ENCODE measurements around the gene MTURN. TPM values are rescaled to one million over a fixed set of nuclear protein-coding genes. Genes with fewer than 3 reads are reported as not detected.

Gene MTURN
- total and polyA plus RNA-seq, 12 donors: 4.6 to 15.6 (median 7.6) TPM

- no peak for DNase-seq
- no peaks in the 10 kb centered on the region for H3K27me3 ChIP-seq
- no peaks in the 10 kb centered on the region for H3K9me3 ChIP-seq (replicated peaks in 1 of 3)
- 77 to 94% (median 89%) methylated on average over 13 of the region's 13 CpGs for WGBS, 4 donors
- H3K4me1 ChIP-seq (replicated peaks in 1 of 2): no peaks in the 10 kb centered on the region
- no peak overlapping the region for H3K4me3 ChIP-seq
- no peak overlapping the region for H3K27ac ChIP-seq
- intact Hi-C loops (cut with DNase I): no loop called here
- TF ChIP-seq CTCF (IDR thresholded peaks at IDR 0.05): no peak
- no peaks in the 10 kb centered on the region for H3K36me3 ChIP-seq (replicated peaks in 1 of 2)
Observed at GRCh38 chr7:30146127-30146612, 11.4 kb downstream of the MTURN start.

DNA sequence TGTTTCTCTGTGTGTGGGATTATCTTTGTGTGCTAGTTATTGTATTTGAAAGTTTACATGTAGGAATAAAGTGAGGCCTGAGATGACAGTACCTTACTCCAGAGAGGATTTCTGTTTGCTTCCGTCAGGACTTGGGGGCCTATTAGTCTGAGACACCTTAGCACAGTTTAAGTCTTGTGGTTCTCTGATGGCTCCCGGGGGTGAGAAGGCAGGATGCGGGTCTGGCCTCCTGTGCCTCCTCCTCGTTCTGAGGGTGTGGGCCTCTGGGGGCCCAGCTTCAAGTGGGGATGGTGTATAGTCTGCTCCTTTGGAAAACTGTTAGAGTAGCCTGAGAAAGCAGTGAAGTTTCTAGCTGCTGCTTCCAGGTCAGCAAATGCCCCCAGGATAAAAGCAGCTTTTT is 12.4 kb downstream of the MTURN start:
- no peaks in the 10 kb centered on the region for H3K4me1 ChIP-seq (replicated peaks in 1 of 2)
- H3K9me3 ChIP-seq (replicated peaks in 1 of 3): no peaks in the 10 kb centered on the region
- no peak for DNase-seq
- TF ChIP-seq CTCF (IDR thresholded peaks at IDR 0.05) (no peak), POLR2A (IDR thresholded peaks at IDR 0.05) (no peak)
- no peaks in the 10 kb centered on the region for H3K36me3 ChIP-seq (replicated peaks in 1 of 2)
- H3K27ac ChIP-seq: no peak overlapping the region
- 67 to 85% (median 83%) methylated on average over 4 of the region's 4 CpGs for WGBS, 4 donors
- intact Hi-C loops (cut with DNase I): no loop called here
- no peaks in the 10 kb centered on the region for H3K27me3 ChIP-seq
- no peak overlapping the region for H3K4me3 ChIP-seq

GRCh38 chr7:30147785-30148184 is 13.0 kb downstream of the MTURN start:
- Histone ChIP-seq H3K36me3 (replicated peaks in 1 of 2) (no peaks in the 10 kb centered on the region), H3K4me1 (replicated peaks in 1 of 2) (no peaks in the 10 kb centered on the region), H3K27me3 (no peaks in the 10 kb centered on the region), H3K27ac (no peak overlapping the region), H3K4me3 (no peak overlapping the region), H3K9me3 (replicated peaks in 1 of 3) (no peaks in the 10 kb centered on the region)
- no peak for TF ChIP-seq CTCF (IDR thresholded peaks at IDR 0.05)
- no peak for TF ChIP-seq POLR2A (IDR thresholded peaks at IDR 0.05)
- 92 to 98% (median 94%) methylated on average over 2 of the region's 2 CpGs for WGBS, 4 donors
- intact Hi-C loops (cut with DNase I): no loop called here
- no peak for DNase-seq

- Histone ChIP-seq H3K27me3 (no peaks in the 10 kb centered on the region), H3K27ac (no peak overlapping the region), H3K4me3 (no peak overlapping the region), H3K4me1 (replicated peaks in 1 of 2) (no peaks in the 10 kb centered on the region), H3K9me3 (replicated peaks in 1 of 3) (no peaks in the 10 kb centered on the region), H3K36me3 (replicated peaks in 1 of 2) (no peaks in the 10 kb centered on the region)
- WGBS, 4 donors: 93 to 100% (median 98%) methylated on average over 5 of the region's 5 CpGs
- TF ChIP-seq CTCF (IDR thresholded peaks at IDR 0.05): no peak
- no peak for TF ChIP-seq POLR2A (IDR thresholded peaks at IDR 0.05)
- intact Hi-C loops (cut with DNase I): no loop called here
- DNase-seq: no peak
Observed at GRCh38 chr7:30148426-30148825, 13.6 kb downstream of the MTURN start.

All from adrenal gland (tissue), 12 donors.